Transverse colon (tissue), 4 donors: ENCODE results near the gene MBOAT7. TPM values are rescaled to one million over a fixed set of nuclear protein-coding genes. Genes with fewer than 3 reads are reported as not detected.

Experiments
- DNase-seq: peaks from one replicate; pipeline ENCODE4 v3.0.0-alpha.2; 2019
- H3K27ac ChIP-seq, 4 donors: fragments of 200-600 bp; sonication (generic); 2 replicates each; pipeline ENCODE4 v1.5.1; 2016 to 2018; ENCODE audit warnings: inconsistent platforms in 4 of 4
- H3K27me3 ChIP-seq: fragments of 200-600 bp; sonication (generic); 2 replicates; pipeline ENCODE4 v1.5.1; 2017; ENCODE audit warnings: inconsistent platforms
- H3K36me3 ChIP-seq, 4 donors: fragments of 200-600 bp; sonication (generic); 2 replicates each; pipeline ENCODE4 v1.5.1; 2017 to 2019; ENCODE audit warnings: inconsistent platforms in 4 of 4
- H3K4me1 ChIP-seq, 4 donors: fragments of 200-600 bp; sonication (generic); 2 replicates each; pipeline ENCODE4 v1.5.1; 2017 to 2020; ENCODE audit warnings: inconsistent platforms in 4 of 4
- H3K4me3 ChIP-seq, 4 donors: fragments of 200-600 bp; sonication (generic); 1 replicate in 1 of 4; 2 replicates in 3 of 4; pipeline versions ENCODE4 v1.5.1 to v1.6.1; 2017 to 2019; ENCODE audit warnings: inconsistent platforms in 4 of 4
- H3K9me3 ChIP-seq, 2 donors: fragments of 200-600 bp; sonication (generic); 2 replicates each; pipeline ENCODE4 v1.5.1; 2017 to 2019; ENCODE audit warnings: inconsistent platforms in 2 of 2
- EP300 ChIP-seq: sonication (generic); formaldehyde crosslinking; IDR thresholded peaks from one replicate; pipeline ENCODE4 v1.6.1; 2017; ENCODE audit warnings: antibody characterized with exemption, low read depth
- POLR2A ChIP-seq: fragments of 450-650 bp; IDR thresholded peaks from one replicate; pipeline ENCODE4 v1.6.1; 2016; ENCODE audit warnings: antibody characterized with exemption, mild to moderate bottlenecking, moderate library complexity
- POLR2AphosphoS5 ChIP-seq, 3 donors: sonication (generic); formaldehyde crosslinking; IDR thresholded peaks; one replicate each; pipeline ENCODE4 v1.6.1; 2016; ENCODE audit warnings: antibody characterized with exemption in 3 of 3
- WGBS, 2 donors: methylation state at CpG; one replicate each; pipeline ENCODE4 v1.1.5; 2018; ENCODE audit warnings: low coverage in 1 of 2; 5-methylcytosine and 5-hydroxymethylcytosine counted together
- in situ Hi-C, 4 donors: fragments of 200-750 bp; cut with MboI; loops; one replicate each; pipeline versions ENCODE4 v1.15.0 to v1.15.1; 2017; ENCODE audit warnings: low sequenced_read_pairs in 3 of 4, low pct_ligation_motif_present in 1 of 4, low pct_unique_long_range_greater_than_20kb in 1 of 4
- intact Hi-C: fragments of 100-400 bp; cut with DNase I; formaldehyde crosslinking; loops from one replicate; pipeline ENCODE4 v1.15.1; 2023; ENCODE audit warnings: low total_unique reads
- total RNA-seq, 4 donors: library from RNA; depleted of rRNA; stranded (reverse); fragments of >200 nt; gene quantifications; one replicate each; pipeline ENCODE4 v1.1.0, GENCODE V29; 2016
- TF ChIP-seq, protein P1 (sequence below), 5 experiments: fragments of 200-600 bp in 3 of 5; fragments of 450-650 bp in 2 of 5; sonication (generic) in 3 of 5; IDR thresholded peaks; 1 replicate in 2 of 5; 2 replicates in 3 of 5; pipeline ENCODE4 v1.5.1; 2016 to 2017; ENCODE audit warnings: antibody characterized with exemption in 5 of 5, inconsistent platforms in 3 of 5, mild to moderate bottlenecking in 2 of 5, moderate library complexity in 1 of 5

The MBOAT7 gene
- total RNA-seq, 4 donors from 2014 or later, result 180 to 249 (median 218) TPM

DNA sequence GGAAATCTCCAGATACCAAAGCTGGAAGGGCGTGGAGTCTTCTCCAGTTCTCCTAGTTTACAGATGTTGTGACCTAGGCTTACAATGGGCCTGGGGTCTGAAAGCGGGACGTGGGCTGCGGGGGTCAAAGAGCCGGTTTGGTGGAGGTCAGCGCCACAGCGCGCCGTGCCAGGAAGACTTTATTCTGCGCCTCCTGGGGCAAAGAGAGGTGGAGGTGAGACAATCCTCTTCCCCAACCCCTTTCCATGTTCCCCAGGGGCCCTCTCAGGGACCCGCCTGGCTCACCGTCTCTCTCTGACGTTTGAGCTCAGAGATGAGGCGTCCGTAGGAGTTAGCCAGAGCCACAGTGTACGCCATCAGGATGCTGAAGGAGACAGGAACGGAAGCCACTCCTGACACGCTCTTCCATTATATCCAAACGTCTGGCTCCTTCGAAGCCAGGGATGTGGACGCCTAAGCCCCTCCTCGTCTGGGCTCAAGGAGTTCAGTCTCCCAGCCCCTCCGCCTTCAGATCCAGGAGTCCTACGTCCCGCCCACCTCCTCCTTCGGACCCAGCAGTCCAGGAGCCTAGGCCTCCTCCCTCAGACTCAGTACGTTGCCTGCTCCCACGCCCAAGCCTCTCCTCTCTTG, 29.1 kb downstream of the MBOAT7 start:
- H3K4me3 ChIP-seq, result peak overlapping the region; percentile 11 to 80 (median 44)
- no peak for DNase-seq
- peaks cover 0 to 28% (median 10%) of the 10 kb centered on the region in 4 donors for H3K36me3 ChIP-seq
- intact Hi-C loops, result no loop called here
- H3K27ac ChIP-seq, result peak overlapping the region; percentile 87 to 96 (median 90)
- H3K27me3 ChIP-seq, result no peaks in the 10 kb centered on the region
- in situ Hi-C loops, result loop anchor here in 1 of 4 donors (10.0 kb wide), 1 partner anchor 75 kb away; no protein-coding TSS in a partner anchor
- no peaks in the 10 kb centered on the region for H3K9me3 ChIP-seq
- 2% methylated on average over 27 of the region's 28 CpGs; no CpG with 5 or more reads in 1 of the 2 donors for WGBS, 2 donors
- H3K4me1 ChIP-seq, result peaks cover 34 to 62% (median 48%) of the 10 kb centered on the region in 4 donors
- TF ChIP-seq, protein P1, sequence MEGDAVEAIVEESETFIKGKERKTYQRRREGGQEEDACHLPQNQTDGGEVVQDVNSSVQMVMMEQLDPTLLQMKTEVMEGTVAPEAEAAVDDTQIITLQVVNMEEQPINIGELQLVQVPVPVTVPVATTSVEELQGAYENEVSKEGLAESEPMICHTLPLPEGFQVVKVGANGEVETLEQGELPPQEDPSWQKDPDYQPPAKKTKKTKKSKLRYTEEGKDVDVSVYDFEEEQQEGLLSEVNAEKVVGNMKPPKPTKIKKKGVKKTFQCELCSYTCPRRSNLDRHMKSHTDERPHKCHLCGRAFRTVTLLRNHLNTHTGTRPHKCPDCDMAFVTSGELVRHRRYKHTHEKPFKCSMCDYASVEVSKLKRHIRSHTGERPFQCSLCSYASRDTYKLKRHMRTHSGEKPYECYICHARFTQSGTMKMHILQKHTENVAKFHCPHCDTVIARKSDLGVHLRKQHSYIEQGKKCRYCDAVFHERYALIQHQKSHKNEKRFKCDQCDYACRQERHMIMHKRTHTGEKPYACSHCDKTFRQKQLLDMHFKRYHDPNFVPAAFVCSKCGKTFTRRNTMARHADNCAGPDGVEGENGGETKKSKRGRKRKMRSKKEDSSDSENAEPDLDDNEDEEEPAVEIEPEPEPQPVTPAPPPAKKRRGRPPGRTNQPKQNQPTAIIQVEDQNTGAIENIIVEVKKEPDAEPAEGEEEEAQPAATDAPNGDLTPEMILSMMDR (IDR thresholded peaks at IDR 0.05), result no peak
- TF ChIP-seq POLR2AphosphoS5 (IDR thresholded peaks at IDR 0.05) (no peak), POLR2A (no peak), EP300 (no peak)

DNA sequence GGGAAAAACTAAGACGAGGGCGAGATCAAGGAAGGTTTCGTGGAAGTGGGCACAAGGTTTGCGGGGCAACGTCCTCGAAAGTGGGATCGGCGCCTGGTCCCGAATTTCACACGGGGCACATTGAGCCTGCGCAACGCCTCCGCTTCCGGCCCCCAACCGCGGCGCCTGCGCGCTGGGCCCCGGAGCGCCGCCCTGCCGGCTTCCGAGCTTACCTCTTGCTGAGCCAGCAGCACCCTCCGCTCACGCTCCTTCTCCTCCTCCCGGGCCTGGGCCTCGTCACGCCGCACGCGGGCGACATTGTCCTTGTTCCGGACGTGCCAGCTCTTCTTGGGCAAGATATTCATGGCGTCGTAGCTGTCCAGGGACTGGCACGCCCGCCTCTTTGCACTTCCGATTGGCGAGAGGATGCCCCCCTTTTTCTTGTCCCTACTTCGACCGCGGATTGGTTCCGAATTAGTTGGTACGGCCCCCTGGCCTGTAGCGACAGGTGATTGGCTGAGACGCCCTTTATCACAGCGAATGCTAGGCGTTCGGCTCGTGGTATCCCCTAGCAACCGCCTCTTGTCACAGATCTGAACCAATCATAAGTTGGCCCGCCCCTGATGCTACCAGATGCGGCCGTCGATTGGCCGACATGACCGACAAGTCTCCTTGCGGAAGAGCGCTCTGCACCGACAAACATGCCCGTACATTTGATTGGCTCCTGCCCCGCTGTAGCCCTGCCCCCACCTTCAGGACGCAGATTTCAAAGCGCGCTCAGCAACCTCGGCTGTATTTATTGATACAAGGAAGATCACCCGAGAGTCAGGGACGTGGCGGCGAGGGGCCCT, 29.8 kb downstream of the MBOAT7 start, which contains the start of gene LENG1:
Gene LENG1 (minus strand): TSS at position 370 of the 830 bp plus-strand sequence. CDS start 26 bp downstream, at position 344.
- Histone ChIP-seq H3K36me3 (peaks cover 0 to 34% (median 14%) of the 10 kb centered on the region in 4 donors), H3K9me3 (no peaks in the 10 kb centered on the region), H3K27ac (peak within 1 kb of the TSS; percentile 92 to 98 (median 94)), H3K4me1 (peaks cover 30 to 56% (median 45%) of the 10 kb centered on the region in 4 donors), H3K4me3 (peak within 1 kb of the TSS; percentile 48 to 80 (median 76)), H3K27me3 (no peaks in the 10 kb centered on the region)
- WGBS, 2 donors, result 0 to 1% methylated on average over 3 to 63 of the region's 72 CpGs
- peak; percentile 100 for DNase-seq
- peak; percentile 85 to 89 (median 88) for TF ChIP-seq POLR2AphosphoS5 (IDR thresholded peaks at IDR 0.05)
- no peak for TF ChIP-seq EP300
- peak; percentile 76 for TF ChIP-seq POLR2A
- TF ChIP-seq, protein P1 (IDR thresholded peaks at IDR 0.05), result peak in 3 of 5 experiments; percentile 21 to 49 (median 26)
- intact Hi-C loops (no loop called here), in situ Hi-C loops (loop anchor here in 1 of 4 donors (10.0 kb wide), 1 partner anchor 75 kb away; no protein-coding TSS in a partner anchor)

DNA sequence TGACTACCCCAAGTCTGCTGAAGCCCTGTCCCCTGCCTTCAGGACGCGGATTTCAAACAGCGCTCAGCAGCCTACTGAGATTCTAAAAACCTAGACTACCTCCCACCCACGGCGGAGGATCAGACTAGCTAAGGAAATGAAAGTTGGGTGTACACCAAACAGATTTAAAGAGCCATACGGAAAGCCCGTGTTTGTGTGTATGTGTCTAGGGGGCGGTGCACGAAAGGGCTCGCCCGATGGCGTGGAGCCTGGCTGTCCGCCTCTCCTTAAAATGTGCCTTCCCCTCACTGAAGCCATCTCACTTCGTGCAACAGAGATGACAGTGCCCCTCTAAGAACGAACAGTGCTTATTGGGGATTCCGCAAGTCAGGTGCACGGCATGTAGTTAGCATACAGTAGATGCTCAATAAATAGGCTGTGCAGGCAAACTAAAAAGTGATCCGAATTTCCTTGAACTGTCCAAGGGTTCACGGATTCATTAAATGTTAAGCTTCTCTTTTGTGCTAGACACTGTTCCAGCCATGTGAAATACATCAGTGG, 30.5 kb downstream of the MBOAT7 start:
- intact Hi-C loops, result no loop called here
- TF ChIP-seq EP300, result no peak
- TF ChIP-seq, protein P1 (IDR thresholded peaks at IDR 0.05), result no peak
- no peak for TF ChIP-seq POLR2A
- no peak for TF ChIP-seq POLR2AphosphoS5 (IDR thresholded peaks at IDR 0.05)
- peaks cover 30 to 49% (median 39%) of the 10 kb centered on the region in 4 donors for H3K4me1 ChIP-seq

More for the DNA sequence above, 30.5 kb downstream of the MBOAT7 start:
- no peaks in the 10 kb centered on the region for H3K9me3 ChIP-seq
- H3K27ac ChIP-seq, result peak overlapping the region; percentile 92 to 98 (median 94)
- in situ Hi-C loops, result no loop called here
- H3K36me3 ChIP-seq, result peaks cover 0 to 41% (median 17%) of the 10 kb centered on the region in 4 donors
- H3K4me3 ChIP-seq, result peak overlapping the region; percentile 48 to 80 (median 76)
- 6 to 50% methylated on average over 2 to 19 of the region's 19 CpGs for WGBS, 2 donors
- no peak for DNase-seq
- no peaks in the 10 kb centered on the region for H3K27me3 ChIP-seq
